Activated CD4-positive, CD25-positive, alpha-beta regulatory T cell treated with anti-CD3 and anti-CD28 coated beads, Interleukin-2, amount 50 U/mL, for 24 hours (primary cell): ENCODE results near the gene GNG14.
A peak's percentile ranks its signal among the peaks of the same experiment; 100 is the strongest.
"Not testable (repeated sequence)": the region's sequence is repeated elsewhere in the genome, so short reads cannot be mapped to it uniquely, and the experiment has no call there.

Source experiments
- ATAC-seq, 2 donors: fragments of 150-1000 bp; cut with Tn5 transposase; one replicate each; pipeline ENCODE4 v1.10.0; 2021; ENCODE audit warnings: mild to moderate bottlenecking in 1 of 2, moderate library complexity in 1 of 2

Gene GNG14

GRCh38 chr19:12696366-12697335 lies 8.9 kb downstream of the GNG14 start, which contains the start of gene FBXW9:
Gene FBXW9, minus strand, starts transcription at chr19:12696631. Its CDS starts 50 bp downstream, at chr19:12696581.
- peak; percentile 89 to 93 for ATAC-seq

- ATAC-seq = not testable (repeated sequence)
These were observed 9.6 kb downstream of the GNG14 start for GRCh38 chr19:12697425-12697824.

GRCh38 chr19:12698138-12698537 lies 10.3 kb downstream of the GNG14 start:
- no peak for ATAC-seq

- no peak for ATAC-seq
These were observed 13.9 kb downstream of the GNG14 start for GRCh38 chr19:12701596-12702282.

GRCh38 chr19:12703046-12703445 lies 15.2 kb downstream of the GNG14 start:
- peak in 1 of 2 donors; percentile 35 for ATAC-seq

GRCh38 chr19:12705169-12705568 lies 17.4 kb downstream of the GNG14 start:
- no peak for ATAC-seq

- ATAC-seq = no peak
These were observed 18.0 kb downstream of the GNG14 start for GRCh38 chr19:12705654-12706331.

GRCh38 chr19:12706332-12706718 lies 18.5 kb downstream of the GNG14 start:
- no peak for ATAC-seq

- no peak for ATAC-seq
These were observed 20.8 kb downstream of the GNG14 start for GRCh38 chr19:12708641-12709040.

GRCh38 chr19:12711187-12711586 lies 23.4 kb downstream of the GNG14 start:
- no peak for ATAC-seq

GRCh38 chr19:12712077-12712476 lies 24.3 kb downstream of the GNG14 start:
- ATAC-seq = not testable (repeated sequence)

GRCh38 chr19:12713304-12713703 lies 25.5 kb downstream of the GNG14 start:
- ATAC-seq = not testable (repeated sequence)

GRCh38 chr19:12715102-12715501 lies 27.3 kb downstream of the GNG14 start:
- ATAC-seq = no peak

GRCh38 chr19:12715929-12716328 lies 28.1 kb downstream of the GNG14 start:
- no peak for ATAC-seq

- no peak for ATAC-seq
These were observed 32.5 kb downstream of the GNG14 start for GRCh38 chr19:12720296-12720695.

GRCh38 chr19:12720851-12721655 lies 33.3 kb downstream of the GNG14 start:
- no peak for ATAC-seq

GRCh38 chr19:12721656-12722565 lies 34.1 kb downstream of the GNG14 start:
- ATAC-seq = peak; percentile 33

- ATAC-seq = peak; percentile 91 to 92
These were observed 35.0 kb downstream of the GNG14 start for GRCh38 chr19:12722566-12723380.

- ATAC-seq = no peak
These were observed 35.5 kb downstream of the GNG14 start for GRCh38 chr19:12723381-12723640.

- ATAC-seq = peak; percentile 55 to 63
These were observed 36.0 kb downstream of the GNG14 start, which contains the start of gene TNPO2 for GRCh38 chr19:12723641-12724426. Gene TNPO2, minus strand, starts transcription at chr19:12723932. Its CDS starts 2,955 bp downstream, at chr19:12720977.
